HG03457 (cell line): ENCODE results near the gene ARFRP1.

ENCODE experiments used
- ATAC-seq: cut with Tn5 transposase; IDR thresholded peaks from one replicate; pipeline ENCODE4 v1.9.1; 2021; ENCODE audit warnings: moderate number of reproducible peaks; ENCODE audit not compliant: unreplicated experiment

Gene ARFRP1

DNA sequence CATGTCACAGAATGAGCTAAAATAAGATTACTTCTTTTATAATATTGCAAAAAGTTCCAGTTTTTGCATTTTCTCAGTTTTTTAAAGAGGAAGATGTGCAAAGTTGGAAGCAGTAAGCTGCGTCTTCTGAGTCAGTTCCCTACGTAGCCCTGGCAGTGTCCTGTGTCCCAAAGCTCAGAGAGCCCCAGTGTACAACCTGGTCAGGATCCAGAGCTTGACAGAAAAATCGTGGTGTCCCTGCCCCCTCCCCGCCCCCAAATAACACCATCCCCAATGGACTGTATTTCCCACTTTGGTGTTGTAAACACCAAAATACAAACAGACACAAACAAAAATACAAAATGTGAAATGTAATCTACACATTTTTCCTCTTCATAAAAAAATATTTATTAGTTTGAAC, 36.4 kb upstream of the ARFRP1 start:
- no peak for ATAC-seq

DNA sequence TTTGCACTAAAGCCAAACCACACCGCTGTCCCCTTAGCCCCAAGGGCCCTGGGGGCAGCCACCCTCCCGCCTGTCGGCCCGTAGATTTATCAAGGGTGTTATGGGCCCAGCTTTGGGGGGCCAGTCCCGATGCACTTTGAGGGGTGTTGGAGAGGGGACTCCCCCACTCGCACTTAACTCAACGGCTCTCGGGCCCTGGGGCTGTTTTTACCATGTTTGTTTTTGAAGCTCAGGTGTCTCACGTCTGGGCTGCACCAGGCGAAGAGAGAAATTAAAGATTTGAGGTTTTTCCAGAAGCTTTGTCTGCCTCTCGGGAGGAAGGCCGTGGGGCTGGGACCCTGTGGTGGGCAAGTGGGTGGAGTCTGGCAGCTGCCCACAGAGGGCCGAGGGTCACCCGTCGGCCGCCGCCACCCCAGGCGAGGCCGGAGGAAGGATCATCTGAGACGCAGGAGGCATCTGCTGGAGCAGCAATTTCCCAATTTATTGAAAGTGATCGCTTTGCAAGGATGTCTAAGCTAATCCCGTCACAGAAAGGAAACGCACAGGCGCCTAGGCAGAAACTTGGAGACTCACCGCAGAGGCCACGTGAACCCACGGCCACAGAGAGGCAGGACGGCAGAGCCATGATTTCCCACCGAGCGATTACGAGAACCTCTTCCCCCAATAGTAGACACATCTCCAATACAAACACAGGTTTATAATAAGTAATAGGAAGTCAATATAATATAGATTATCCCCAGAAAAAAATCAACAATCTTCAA, 35.6 kb upstream of the ARFRP1 start:
- no peak for ATAC-seq

DNA sequence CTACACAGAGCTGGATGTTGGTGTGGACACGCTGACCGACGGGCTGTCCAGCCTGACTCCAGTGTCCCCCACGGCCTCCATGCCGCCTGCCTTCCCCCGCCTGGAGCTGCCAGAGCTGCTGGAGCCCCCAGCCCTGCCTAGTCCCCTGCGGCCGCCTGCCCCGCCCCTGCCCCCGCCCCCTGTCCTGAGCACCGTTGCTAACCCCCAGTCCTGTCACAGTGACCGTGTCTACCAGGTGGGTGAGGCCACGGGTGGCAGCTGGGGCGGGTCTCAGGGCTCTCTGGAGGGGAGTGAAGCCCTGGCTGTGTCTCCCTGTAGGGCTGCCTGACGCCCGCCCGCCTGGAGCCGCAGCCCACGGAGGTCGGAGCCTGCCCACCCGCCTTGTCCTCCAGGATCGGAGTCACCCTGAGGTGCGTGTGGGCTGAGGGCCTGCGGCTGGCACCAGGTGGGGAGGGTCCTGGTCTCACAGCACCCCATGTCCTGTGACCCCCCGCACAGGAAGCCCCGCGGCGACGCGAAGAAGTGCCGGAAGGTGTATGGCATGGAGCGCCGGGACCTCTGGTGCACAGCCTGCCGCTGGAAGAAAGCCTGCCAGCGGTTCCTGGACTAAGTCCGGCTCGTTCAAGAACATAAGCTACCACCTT, 34.7 kb upstream of the ARFRP1 start:
- no peak for ATAC-seq

DNA sequence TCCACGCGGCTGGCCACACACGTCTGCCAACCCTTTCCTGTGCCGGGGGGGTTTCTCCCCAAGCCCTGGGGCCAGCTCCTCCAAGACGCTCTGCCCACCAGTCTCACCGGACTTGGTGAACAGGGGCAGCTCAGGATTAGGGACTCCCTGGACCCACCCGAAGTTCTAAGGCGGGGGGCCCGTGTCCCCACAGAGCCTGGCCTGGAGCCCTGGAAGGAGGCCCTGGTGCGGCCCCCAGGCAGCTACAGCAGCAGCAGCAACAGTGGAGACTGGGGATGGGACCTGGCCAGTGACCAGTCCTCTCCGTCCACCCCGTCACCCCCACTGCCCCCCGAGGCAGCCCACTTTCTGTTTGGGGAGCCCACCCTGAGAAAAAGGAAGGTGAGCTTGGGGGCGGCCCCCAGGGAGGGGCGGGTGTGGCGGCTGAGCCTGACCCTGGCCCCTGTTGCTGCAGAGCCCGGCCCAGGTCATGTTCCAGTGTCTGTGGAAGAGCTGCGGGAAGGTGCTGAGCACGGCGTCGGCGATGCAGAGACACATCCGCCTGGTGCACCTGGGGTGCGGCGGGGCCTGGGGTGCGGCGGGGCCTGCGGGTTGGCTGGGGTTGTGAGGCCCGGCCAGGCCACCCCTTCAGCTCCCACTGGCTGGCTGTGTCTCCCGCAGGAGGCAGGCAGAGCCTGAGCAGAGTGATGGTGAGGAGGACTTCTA, 34.1 kb upstream of the ARFRP1 start:
- no peak for ATAC-seq

DNA sequence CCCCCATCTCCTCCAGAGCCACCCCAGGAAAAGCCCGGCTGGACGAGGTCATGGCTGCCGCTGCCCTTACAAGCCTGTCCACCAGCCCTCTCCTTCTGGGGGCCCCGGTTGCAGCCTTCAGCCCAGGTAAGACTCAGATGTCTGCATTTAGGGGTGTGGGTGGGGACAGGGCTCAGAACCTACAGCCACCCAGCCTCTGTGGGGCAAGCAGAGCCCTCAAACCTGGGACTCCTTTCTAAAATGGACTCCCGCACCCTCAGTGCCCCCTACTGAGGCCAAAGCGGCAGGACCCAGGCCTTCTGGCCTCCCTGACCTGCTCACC, 33.5 kb upstream of the ARFRP1 start:
- no peak for ATAC-seq

DNA sequence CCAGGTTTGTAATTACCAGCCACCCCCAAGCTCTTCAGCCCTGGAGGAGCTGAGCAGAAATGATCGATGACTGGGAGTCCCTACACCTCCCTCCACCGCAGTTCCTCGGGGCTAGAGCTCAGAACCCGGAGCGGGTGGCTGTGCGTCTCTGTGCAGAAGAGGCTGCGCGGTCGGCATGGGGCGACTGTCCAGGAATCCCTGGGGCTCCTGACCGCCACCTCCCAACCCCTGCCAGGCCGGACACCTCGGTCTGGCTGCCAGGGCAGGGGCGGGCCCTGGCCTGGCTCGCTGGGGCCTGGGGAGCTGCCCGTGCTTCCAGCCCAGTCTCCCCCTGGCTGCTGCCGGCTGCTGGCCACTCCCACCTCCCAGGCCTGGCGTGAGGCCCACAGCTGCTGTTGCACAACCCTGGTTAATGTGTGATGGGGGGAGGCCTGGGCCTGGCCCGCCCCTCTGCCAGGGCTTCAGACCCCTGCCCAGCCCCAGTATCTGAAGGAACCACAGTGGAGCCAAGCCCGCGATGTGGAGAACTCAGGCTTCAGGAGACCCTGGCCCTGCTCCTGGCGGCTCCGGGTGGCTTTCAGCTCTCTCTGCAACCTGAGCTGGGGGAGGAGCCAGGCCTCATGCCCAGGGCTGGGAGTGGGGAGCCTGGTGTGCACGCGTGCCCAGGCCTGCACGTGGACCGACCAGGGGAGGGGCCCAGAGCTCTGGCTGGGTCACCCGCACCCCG, 33.0 kb upstream of the ARFRP1 start:
- ATAC-seq = no peak

DNA sequence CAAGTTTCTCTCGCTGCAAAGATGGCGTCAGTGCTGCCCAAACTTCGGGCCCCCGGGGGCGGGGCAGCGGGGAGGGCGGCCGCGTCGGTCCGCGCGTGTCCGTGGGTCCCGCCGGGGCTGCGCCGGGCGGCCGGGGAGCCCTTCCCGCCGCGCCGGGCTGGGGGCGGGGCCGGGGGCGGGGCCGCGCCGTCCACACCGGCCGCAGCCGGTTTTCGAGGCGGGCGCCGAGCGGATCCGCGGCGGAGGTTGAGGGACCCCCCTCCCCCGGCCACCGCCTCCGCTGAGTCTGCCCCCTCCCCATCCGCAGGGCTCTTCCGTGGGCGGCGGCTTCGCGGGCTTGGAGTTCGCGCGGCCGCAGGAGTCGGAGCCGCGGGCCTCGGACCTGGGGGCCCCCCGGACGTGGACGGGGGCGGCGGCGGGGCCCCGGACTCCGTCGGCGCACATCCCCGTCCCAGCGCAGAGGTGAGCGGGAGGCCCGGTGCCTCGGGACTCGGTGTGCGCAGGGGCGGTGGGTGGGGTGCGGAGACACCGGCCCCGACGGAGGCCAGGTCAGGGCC, 32.4 kb upstream of the ARFRP1 start:
- ATAC-seq = no peak

DNA sequence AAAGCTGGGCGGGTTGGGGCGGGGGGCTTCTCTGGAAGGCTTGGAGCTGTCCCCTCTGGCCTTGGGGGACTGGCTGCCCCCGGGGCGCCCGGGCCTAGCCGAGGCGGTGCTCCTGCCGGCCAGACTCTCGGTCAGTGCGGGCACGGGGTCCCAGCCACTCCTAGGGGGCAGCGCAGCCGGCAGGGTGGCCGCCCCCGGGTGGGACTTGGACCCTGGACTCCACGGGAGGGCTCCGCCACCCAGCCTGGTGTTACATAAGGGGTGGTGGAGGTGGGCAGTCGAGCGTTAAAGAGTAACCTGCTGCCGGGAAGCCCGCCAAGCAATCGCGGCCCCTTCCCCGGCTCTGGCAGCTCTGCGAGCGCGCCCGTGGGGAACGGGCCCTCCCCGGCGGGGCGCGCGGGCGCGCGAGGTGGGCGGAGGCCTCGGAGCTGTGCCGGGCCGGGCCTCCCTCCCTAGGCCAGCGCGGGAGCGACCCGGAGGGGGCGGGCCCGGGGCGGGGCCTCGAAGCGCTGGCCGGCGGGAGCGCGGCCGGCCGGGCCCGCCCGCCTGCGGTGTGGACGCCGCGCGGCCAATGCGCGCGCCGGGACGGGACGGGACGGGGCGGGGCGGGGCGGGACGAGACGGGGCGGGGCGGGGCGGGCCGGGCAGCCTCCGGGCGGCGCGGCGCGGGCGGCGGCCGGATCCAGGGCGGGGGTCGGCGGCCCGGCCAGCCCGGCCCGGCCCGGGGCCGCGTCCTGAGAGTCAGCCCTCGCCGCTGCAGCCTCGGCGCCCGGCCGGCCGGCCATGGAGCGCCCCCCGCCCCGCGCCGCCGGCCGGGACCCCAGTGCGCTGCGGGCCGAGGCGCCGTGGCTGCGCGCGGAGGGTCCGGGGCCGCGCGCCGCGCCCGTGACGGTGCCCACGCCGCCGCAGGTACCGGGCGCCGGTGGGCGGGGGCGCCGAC, 31.6 kb upstream of the ARFRP1 start, which contains the start of gene SLC2A4RG:
SLC2A4RG (plus strand) TSS at position 647 of the 940 bp plus-strand sequence; CDS start at position 784, 137 bp downstream.
- no peak for ATAC-seq

DNA sequence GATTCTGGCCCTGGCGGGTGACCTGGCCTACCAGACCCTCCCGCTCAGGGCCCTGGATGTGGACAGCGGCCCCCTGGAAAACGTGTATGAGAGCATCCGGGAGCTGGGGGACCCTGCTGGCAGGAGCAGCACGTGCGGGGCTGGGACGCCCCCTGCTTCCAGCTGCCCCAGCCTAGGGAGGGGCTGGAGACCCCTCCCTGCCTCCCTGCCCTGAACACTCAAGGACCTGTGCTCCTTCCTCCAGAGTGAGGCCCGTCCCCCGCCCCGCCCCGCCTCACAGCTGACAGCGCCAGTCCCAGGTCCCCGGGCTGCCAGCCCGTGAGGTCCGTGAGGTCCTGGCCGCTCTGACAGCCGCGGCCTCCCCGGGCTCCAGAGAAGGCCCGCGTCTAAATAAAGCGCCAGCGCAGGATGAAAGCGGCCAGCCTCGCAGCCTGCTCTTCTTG, 30.9 kb upstream of the ARFRP1 start:
- no peak for ATAC-seq

DNA sequence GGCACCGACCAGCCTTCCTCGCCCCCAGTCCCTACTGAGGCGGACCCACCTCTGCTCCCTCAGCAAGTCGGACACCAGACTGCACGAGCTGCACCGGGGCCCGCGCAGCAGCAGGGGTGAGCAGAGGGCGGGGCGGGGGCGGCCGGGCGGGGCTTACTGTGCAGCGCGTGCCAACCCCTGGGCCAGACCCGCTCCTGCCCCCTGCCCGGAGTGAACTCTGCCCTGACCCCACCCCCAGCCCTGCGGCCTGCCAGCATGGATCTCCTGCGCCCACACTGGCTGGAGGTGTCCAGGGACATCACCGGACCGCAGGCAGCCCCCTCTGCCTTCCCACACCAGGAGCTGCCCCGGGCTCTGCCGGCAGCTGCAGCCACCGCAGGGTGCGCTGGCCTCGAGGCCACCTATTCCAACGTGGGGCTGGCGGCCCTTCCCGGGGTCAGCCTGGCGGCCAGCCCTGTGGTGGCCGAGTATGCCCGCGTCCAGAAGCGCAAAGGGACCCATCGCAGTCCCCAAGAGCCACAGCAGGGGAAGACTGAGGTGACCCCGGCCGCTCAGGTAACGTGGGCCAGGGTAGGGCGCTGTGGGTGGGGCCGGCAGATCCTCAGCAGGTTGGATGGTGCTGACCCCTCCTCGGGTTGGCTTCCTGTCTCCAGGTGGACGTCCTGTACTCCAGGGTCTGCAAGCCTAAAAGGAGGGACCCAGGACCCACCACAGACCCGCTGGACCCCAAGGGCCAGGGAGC, 30.3 kb upstream of the ARFRP1 start:
- ATAC-seq = no peak

DNA sequence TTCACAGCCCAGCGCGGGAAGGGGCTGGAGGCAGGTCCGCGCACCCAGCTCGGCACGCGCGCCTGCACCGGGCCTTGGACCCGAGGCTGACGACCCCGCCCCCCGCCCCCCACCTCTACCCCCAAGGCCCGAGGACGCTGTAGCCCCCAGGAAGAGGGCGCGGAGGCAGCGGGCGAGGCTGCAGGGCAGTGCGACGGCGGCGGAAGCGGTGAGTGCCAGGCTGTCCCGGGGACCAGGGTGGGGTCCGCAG, 29.8 kb upstream of the ARFRP1 start:
- ATAC-seq = no peak

DNA sequence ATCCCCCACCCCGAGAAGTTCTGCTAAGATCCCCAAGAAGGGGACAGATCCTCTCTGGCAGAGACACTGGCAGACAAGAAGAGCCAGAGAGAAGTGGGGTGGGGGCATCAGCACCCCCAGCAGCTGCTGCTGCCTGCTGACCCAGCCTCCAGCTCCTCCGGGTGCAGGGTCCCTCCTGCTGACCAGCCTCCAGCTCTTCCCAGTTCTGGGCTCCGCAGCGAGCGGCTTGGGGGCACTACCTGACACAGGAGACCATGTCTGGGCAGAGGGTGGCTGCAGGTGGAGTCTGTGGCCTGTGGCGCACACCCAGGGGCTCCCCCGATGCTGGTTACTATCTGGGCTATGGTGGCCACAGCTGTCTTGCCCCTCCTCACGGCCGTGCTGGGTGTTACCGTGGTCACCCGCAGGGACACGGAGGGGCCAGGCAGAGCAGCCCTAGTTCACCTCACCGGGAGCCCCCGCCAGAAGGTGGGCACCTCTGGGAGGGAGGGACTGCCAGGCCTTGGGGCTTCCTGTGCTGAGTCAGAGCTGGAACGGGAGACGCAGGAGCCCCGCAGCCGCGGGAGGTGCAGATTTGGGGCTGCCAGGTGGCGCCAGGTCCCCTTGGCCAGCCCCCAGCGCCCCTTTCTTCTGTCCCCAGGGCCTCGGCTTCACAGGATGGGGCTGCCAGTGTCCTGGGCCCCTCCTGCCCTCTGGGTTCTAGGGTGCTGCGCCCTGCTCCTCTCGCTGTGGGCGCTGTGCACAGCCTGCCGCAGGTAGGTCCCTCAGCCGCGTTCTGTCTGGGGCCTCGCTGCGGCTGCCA, 29.3 kb upstream of the ARFRP1 start:
- no peak for ATAC-seq

DNA sequence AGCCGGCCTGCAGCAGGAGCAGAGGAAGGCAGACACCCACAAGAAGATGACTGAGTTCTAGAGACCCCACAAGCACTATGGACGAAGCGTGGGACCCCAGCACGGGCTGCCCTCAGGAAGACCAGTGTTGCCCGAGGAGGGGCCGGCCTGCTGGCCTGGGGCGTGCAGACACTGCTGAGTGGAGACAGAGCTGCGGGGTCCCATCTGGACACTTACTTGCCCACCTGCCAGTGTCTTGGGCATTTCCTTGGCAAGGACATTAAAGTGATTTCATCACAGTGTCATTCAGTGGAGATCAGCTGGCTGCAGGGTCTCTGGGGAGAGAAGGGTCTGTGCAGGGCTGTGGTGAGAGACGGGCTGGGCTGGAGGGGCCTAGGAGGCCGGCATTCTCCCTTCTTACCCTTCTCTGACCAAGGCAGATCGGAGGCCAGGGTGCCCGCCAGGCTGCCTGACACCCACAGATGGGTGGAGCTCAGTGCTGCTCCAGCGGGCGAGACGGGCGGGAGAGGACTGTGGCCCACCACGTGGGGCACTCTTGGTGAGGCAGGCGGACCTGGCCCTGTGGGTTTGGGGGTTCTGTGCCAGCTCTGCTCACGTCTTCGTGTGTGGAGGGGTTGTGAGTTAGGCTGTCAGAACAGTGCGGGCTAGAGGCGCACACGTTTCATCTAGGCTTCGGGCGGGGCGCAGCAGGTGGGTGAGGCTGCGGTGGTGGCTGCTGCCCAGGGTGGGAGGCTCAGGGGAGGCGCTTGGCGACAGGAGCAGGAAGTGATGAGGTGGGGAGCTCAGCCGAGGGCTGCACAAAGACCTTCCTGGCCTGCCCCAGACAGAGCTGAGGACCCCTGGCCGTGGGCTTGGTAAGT, 28.3 kb upstream of the ARFRP1 start, which contains the start of gene LIME1:
LIME1 (plus strand) TSS at position 806 of the 860 bp plus-strand sequence. CDS start 886 bp downstream, outside the sequence.
- no peak for ATAC-seq

DNA sequence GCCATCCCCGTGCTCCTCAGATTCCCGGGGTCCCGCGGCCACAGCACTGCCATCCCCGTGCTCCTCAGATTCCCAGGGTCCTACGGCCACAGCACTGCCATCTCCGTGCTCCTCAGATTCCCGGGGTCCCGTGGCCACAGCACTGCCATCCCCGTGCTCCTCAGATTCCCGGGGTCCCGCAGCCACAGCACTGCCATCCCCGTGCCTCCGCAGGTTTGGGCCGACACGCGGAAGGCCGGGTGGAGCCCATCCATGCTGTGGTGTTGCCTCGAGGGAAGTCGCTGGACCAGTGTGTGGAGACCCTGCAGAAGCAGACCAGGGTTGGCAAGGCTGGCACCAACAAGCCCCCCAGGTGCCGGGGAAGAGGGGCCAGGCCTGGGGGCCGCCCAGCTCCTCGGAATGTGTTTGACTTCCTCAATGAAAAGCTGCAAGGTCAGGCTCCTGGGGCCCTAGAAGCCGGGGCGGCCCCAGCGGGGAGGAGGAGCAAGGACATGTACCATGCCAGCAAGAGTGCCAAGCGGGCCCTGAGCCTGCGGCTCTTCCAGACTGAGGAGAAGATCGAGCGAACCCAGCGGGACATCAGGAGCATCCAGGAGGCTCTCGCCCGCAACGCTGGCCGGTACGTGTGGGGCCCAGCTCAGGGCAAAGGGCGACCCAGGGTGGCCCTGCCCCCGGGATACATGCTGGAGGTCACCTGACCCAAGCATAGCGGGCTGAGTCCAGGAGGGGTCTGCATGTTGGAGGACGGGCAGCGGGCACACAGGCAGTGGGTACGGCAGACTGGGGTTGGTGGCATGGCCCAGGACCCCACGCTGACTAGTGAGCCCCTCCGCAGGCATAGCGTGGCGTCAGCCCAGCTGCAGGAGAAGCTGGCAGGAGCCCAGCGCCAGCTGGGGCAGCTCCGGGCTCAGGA, 27.4 kb upstream of the ARFRP1 start:
- no peak for ATAC-seq

DNA sequence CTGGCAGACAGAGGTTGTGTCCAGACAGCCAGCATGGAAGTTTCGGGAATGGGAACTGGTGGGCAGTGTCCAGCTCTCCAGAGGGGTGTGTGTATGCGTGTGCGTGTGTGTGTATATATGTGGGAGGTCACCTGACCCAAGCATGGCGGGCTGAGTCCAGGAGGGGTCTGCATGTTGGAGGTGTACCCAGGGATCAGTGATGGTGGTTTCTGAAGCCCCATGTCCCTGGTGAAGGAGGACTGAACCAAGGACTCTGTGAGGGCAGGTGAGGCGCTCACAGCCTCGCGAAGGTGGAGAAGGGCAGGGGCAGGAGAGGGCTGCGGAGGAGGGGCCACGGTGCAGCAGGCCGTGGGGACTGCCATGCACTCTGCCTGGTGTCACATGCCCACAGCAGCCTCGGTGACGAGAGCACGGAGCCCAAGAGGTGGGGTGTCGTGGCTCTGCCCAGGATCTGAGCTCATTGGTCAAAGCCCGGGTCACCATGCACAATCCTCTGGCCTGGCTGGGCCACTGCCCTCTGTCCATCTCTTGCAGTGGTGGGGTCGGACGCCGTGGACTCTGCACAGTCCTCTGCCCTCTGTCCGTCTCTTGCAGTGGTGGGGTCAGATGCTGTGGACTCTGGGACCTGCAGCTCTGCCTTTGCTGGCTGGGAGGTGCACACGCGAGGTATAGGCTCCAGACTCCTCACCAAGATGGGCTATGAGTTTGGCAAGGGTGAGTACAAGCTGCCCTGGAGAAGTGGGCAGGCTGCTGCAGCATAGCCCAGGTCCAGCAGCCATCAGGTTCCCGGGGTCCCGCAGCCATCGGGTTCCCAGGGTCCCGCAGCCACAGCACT, 26.6 kb upstream of the ARFRP1 start:
- no peak for ATAC-seq

DNA sequence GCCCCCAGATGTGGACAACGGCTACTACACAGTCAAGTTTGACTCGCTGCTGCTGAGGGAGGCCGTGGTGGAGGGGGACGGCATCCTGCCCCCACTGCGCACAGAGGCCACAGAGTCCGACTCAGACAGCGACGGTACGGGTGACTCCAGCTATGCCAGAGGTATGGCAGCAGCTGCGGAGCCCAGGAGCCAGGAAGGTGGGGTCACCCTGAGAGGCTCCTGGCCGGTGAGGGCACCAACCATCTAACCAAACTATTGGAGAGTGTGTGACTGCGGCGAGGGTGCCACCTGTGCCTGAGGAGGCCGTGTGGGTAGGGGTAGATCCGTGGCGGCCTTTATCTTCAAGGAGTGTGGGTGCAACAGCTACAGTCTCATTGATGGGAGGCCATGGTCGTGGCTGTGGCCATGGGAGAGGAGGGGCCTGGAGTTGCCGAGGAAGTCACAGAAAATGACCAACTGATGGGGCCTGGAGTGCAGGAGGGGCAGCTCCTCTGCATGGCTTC, 25.9 kb upstream of the ARFRP1 start:
- ATAC-seq = no peak
